Chondrocyte (in vitro differentiated cells): ENCODE results near the gene RERE. TPM values are rescaled to one million over a fixed set of nuclear protein-coding genes. Genes with fewer than 3 reads are reported as not detected.

Source experiments
- DNase-seq: peaks from one replicate; pipeline ENCODE4 v3.0.0; 2021; ENCODE audit warnings: mixed read lengths, low spot score
- H3K27ac Mint-ChIP-seq: one replicate; pipeline ENCODE4 v1.8.0; 2021; ENCODE audit warnings: mild to moderate bottlenecking, moderate library complexity, mixed read lengths; ENCODE audit not compliant: unreplicated experiment
- H3K27me3 Mint-ChIP-seq: 2 replicates; pipeline ENCODE4 v1.8.0; 2021; ENCODE audit warnings: low read depth, mixed read lengths
- H3K36me3 Mint-ChIP-seq: 2 replicates; pipeline ENCODE4 v1.8.0; 2021; ENCODE audit warnings: low read depth, mixed read lengths
- H3K4me1 Mint-ChIP-seq: 2 replicates; pipeline ENCODE4 v1.8.0; 2021; ENCODE audit warnings: low read depth, mild to moderate bottlenecking, mixed read lengths
- H3K4me3 Mint-ChIP-seq: one replicate; pipeline ENCODE4 v1.8.0; 2021; ENCODE audit warnings: mild to moderate bottlenecking, moderate library complexity, mixed read lengths; ENCODE audit not compliant: unreplicated experiment
- H3K9me3 Mint-ChIP-seq: 2 replicates; pipeline ENCODE4 v1.8.0; 2021; ENCODE audit warnings: low read depth, mixed read lengths
- total RNA-seq: library from RNA; stranded (reverse); gene quantifications from 3 replicates; pipeline ENCODE4 v1.2.1, GENCODE V29; 2021
- TF ChIP-seq, protein P1 (sequence below): fragments of 200-600 bp; sonication (generic); IDR thresholded peaks from 2 replicates; pipeline ENCODE4 v1.5.0; 2021; ENCODE audit warnings: antibody characterized with exemption, mild to moderate bottlenecking, moderate library complexity

RERE gene
- total RNA-seq, 1 donor from 2014 or later = 64.9 TPM

DNA sequence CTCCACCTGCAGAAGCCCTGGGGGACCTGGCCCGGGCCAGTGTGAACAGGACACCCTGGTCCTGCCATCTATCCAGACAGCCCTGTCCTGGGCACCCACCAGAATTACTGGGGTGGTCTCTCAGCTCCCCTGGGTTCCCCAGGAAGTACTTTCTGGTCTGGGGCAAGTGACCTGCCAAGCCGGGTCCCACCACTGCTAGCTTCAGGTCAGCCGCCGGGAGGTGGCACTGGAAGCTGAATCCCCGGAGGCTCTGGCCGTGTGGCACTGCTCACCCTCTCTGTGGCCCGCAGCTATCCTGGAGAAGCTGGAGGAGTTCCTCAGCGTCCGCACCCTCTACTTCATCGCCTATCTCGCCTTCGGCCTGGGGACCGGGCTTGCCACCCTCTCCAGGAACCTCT lies 478.2 kb downstream of the RERE start:
- no peak for DNase-seq
- TF ChIP-seq, protein P1, sequence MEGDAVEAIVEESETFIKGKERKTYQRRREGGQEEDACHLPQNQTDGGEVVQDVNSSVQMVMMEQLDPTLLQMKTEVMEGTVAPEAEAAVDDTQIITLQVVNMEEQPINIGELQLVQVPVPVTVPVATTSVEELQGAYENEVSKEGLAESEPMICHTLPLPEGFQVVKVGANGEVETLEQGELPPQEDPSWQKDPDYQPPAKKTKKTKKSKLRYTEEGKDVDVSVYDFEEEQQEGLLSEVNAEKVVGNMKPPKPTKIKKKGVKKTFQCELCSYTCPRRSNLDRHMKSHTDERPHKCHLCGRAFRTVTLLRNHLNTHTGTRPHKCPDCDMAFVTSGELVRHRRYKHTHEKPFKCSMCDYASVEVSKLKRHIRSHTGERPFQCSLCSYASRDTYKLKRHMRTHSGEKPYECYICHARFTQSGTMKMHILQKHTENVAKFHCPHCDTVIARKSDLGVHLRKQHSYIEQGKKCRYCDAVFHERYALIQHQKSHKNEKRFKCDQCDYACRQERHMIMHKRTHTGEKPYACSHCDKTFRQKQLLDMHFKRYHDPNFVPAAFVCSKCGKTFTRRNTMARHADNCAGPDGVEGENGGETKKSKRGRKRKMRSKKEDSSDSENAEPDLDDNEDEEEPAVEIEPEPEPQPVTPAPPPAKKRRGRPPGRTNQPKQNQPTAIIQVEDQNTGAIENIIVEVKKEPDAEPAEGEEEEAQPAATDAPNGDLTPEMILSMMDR = no peak
- Mint-ChIP-seq H3K27ac (no peak overlapping the region), H3K36me3 (peaks cover 15% of the 10 kb centered on the region), H3K4me3 (no peak overlapping the region), H3K4me1 (peaks cover 22% of the 10 kb centered on the region), H3K9me3 (peaks cover 2% of the 10 kb centered on the region), H3K27me3 (no peaks in the 10 kb centered on the region)

DNA sequence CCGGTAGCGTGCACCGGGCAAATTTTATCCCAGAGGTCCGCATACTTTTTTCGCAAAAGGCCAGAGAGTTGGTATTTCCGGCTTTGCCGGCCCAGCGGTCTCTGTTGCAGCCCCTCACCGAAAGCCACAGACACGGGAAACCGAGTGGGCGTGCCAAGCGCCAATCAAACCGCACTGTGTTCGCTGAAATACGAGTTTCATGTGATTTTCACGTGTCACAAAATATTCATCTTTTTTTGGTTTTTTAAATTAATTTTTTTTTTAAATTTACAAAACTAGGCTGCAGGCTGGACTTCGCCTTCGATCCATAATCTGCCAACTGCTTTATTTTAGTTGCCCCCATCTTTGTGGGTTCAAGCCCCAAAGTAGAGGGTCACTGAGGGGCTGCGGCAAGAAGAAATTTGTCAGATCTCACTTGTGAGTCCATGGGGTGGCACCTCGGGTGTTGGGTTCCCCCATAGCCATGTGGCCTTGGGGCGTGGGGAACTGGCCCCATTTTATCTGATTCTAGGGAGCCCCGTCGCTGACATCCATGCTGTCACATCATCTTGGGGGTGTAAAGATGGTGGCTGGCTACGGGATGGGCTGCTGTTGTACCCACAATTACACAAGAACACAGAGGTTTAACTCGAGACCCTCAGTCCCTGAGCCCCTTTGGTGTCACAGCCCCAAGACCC lies 478.8 kb downstream of the RERE start:
- TF ChIP-seq, protein P1 = no peak
- H3K27me3 Mint-ChIP-seq = no peaks in the 10 kb centered on the region
- no peak overlapping the region for H3K27ac Mint-ChIP-seq
- no peak for DNase-seq
- no peak overlapping the region for H3K4me3 Mint-ChIP-seq
- H3K4me1 Mint-ChIP-seq = peaks cover 17% of the 10 kb centered on the region
- H3K9me3 Mint-ChIP-seq = peaks cover 2% of the 10 kb centered on the region
- peaks cover 20% of the 10 kb centered on the region for H3K36me3 Mint-ChIP-seq

DNA sequence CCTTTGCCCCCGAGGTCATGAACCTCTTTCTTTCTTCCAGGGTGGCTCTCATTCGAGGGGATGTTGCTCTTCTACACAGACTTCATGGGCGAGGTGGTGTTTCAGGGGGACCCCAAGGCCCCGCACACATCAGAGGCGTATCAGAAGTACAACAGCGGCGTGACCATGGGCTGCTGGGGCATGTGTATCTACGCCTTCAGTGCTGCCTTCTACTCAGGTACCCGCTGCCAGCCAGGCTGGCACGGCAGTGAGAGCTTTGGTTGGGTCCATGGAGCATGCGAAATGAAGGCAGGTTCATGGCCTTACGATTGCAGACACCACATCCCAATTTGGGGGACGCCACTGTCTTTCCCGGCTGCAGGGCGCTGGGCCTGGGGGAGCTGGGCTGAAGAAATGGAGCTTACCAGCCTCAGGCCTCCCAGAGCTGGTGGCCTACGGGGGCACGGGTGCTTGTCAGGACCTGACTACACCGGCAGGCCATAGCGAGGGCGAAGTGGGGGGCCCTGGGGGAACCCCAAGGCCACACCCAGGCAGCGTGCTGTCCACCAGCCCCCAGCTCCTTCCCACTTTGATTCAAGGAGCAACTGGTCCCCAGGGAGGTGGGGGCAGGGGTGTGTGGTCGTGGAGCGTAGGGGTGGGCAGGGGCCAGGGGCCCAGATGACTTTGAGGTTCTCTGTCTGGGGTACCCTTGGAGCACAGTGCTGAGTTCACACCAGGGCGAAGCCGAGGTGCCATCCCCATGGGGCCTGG lies 479.5 kb downstream of the RERE start:
- no peak for DNase-seq
- TF ChIP-seq, protein P1 = no peak
- Mint-ChIP-seq H3K27ac (no peak overlapping the region), H3K4me3 (no peak overlapping the region), H3K27me3 (no peaks in the 10 kb centered on the region), H3K36me3 (peaks cover 21% of the 10 kb centered on the region), H3K9me3 (peaks cover 2% of the 10 kb centered on the region), H3K4me1 (peaks cover 9% of the 10 kb centered on the region)

DNA sequence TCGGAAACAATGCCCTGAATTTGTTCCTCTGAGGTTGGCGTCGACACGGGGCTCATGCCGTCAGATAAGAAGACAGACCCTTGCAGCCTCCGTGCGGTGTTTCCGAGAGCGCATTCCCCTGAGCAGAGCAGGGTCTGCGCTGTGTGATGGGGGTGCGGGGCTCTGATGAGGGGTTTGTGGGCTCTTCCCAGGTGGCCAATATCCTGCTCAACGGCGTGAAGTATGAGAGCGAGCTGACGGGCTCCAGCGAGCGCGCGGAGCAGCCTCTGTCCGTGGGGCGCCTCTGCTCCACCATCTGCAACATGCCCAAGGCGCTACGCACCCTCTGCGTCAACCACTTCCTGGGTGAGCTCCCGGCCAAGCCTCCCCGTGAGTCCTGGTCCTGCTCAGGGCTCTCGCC lies 482.2 kb downstream of the RERE start:
- no peak for DNase-seq
- no peaks in the 10 kb centered on the region for H3K4me1 Mint-ChIP-seq
- TF ChIP-seq, protein P1 = no peak
- H3K4me3 Mint-ChIP-seq = no peak overlapping the region
- H3K9me3 Mint-ChIP-seq = peaks cover 2% of the 10 kb centered on the region
- peaks cover 18% of the 10 kb centered on the region for H3K36me3 Mint-ChIP-seq
- H3K27ac Mint-ChIP-seq = no peak overlapping the region
- no peaks in the 10 kb centered on the region for H3K27me3 Mint-ChIP-seq

DNA sequence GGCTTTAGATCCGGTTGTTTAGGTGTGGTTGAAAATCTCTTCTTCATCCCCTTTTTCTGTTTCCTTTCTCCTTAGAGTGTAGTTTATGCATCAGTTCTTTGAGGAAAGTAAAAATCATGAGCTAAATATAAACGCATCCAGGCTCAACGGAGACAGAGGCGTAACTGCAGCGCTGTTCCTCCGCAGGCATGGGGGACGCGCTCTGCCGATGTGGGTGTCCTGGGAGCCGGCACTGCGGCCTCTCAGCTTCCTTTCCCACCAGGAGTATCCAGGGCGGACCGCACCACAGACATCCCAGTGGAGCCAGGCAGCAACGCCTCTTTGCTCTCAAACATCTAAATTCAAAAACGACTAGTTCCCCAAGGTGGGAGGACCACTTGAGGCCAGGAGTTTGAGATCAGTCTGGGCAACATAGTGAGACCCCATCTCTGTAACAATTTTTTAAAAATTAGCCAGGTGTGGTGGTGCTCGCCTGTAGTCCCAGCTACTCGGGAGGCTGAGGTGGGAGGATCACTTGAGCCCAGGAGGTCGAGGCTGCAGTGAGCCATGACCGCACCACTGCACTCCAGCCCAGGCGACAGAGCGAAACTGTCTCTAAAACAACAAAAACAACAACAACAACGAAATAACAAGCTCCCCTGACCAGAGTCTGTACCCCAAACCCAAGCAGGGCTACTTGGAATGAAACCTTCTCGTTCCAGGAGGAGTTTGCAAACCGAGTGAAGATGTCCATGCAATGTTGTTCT lies 483.2 kb downstream of the RERE start:
- peaks cover 2% of the 10 kb centered on the region for H3K9me3 Mint-ChIP-seq
- no peak for DNase-seq

More for the DNA sequence above, 483.2 kb downstream of the RERE start:
- Mint-ChIP-seq H3K36me3 (peaks cover 17% of the 10 kb centered on the region), H3K4me1 (peaks cover 5% of the 10 kb centered on the region), H3K27ac (no peak overlapping the region), H3K27me3 (no peaks in the 10 kb centered on the region), H3K4me3 (no peak overlapping the region)
- TF ChIP-seq, protein P1 = no peak
